Muscle layer of colon (tissue), 2 donors: ENCODE results near the gene REG1A.

Source experiments
- H3K27ac ChIP-seq: one replicate; pipeline ENCODE4 v1.7.0; 2013; ENCODE audit warnings: low read depth, mild to moderate bottlenecking, low read length, moderate library complexity
- H3K27me3 ChIP-seq, 2 donors: one replicate each; pipeline ENCODE4 v1.7.0; 2013; ENCODE audit warnings: low read length in 2 of 2, mild to moderate bottlenecking in 2 of 2; ENCODE audit not compliant: insufficient read depth in 2 of 2, control insufficient read depth in 1 of 2
- H3K36me3 ChIP-seq: one replicate; pipeline ENCODE4 v1.7.0; 2013; ENCODE audit warnings: mild to moderate bottlenecking, low read length; ENCODE audit not compliant: insufficient read depth
- H3K4me1 ChIP-seq: one replicate; pipeline ENCODE4 v1.7.0; 2013; ENCODE audit warnings: mild to moderate bottlenecking, low read length; ENCODE audit not compliant: insufficient read depth
- H3K4me3 ChIP-seq, 2 donors: one replicate each; pipeline ENCODE4 v1.7.0; 2013; ENCODE audit warnings: low read length in 2 of 2, low read depth in 1 of 2, mild to moderate bottlenecking in 1 of 2, moderate library complexity in 1 of 2
- H3K9ac ChIP-seq: one replicate; pipeline ENCODE4 v1.7.0; 2013; ENCODE audit warnings: low read length
- H3K9me3 ChIP-seq: one replicate; pipeline ENCODE4 v1.7.0; 2013; ENCODE audit warnings: mild to moderate bottlenecking, low read length
- donor health status: abdominal sarcoma.
- donor health status: Adenocarcinoma of cecum.

REG1A gene

GRCh38 chr2:79120194-79120713, at the start of gene REG1A:
TSS of gene REG1A (plus strand) at chr2:79120488. CDS start at chr2:79120862, 374 bp downstream.
- Histone ChIP-seq H3K9me3 (no peaks in the 10 kb centered on the region), H3K27ac (no peak within 1 kb of the TSS), H3K36me3 (no peaks in the 10 kb centered on the region), H3K9ac (no peak within 1 kb of the TSS), H3K27me3 (no peaks in the 10 kb centered on the region), H3K4me1 (no peaks in the 10 kb centered on the region), H3K4me3 (no peak within 1 kb of the TSS)

- Histone ChIP-seq H3K27ac (no peak overlapping the region), H3K36me3 (no peaks in the 10 kb centered on the region), H3K27me3 (no peaks in the 10 kb centered on the region), H3K9ac (no peak overlapping the region), H3K4me3 (no peak overlapping the region), H3K9me3 (no peaks in the 10 kb centered on the region), H3K4me1 (no peaks in the 10 kb centered on the region)
Observed at GRCh38 chr2:79071078-79071477, 49.2 kb upstream of the REG1A start.

DNA sequence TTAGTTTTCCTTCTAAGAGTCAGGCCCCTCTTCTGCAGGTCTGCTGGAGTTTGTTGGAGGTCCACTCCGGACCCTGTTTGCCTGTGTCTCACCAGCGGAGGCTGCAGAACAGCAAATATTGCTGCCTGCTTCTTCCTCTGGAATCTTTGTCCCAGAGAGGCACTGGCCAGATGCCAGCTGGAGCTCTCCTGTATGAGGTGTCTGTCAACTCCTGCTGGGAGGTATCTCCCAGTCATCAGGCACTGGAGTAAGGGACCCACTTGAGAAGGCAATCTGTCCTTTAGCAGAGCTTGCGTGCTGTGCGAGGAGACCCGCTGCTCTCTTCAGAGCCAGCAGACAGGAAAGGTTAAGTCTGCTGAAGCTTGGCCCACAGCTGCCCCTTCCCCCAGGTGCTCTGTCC, 37.3 kb upstream of the REG1A start:
- Histone ChIP-seq H3K36me3 (no peaks in the 10 kb centered on the region), H3K4me3 (no peak overlapping the region), H3K4me1 (no peaks in the 10 kb centered on the region), H3K9ac (no peak overlapping the region), H3K27me3 (no peaks in the 10 kb centered on the region), H3K27ac (no peak overlapping the region), H3K9me3 (no peaks in the 10 kb centered on the region)

DNA sequence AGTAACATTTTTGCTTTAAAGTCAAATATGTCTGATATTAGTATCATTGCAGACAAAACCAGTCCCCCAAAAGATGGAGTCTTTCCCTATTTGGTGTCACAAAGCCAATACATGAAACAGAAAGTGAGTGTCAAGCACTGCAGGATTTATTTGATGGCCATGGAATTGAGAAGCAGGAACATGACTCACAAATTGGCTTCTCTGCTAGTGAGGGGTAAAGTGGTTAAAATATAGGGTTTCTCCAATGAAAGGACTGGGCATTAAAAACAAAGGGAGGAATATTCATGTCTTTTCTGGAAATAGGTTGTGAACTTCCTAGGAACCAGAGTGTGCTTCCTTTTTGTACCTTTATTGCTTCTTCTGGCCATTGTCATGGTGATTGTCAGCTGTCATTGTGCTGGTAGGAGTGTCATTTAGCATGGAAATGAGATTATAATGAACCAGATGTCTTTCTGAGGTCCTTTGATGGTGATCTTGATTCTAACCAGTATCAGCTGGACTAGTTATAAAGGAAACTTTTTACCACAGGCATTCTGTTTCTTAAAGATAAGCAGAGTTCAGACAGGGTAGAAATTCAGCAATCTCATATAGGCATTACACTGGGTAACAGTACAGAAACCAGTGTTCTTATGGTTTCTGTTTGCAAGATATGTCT, 36.6 kb upstream of the REG1A start:
- Histone ChIP-seq H3K4me1 (no peaks in the 10 kb centered on the region), H3K9ac (no peak overlapping the region), H3K9me3 (no peaks in the 10 kb centered on the region), H3K27ac (no peak overlapping the region), H3K36me3 (no peaks in the 10 kb centered on the region), H3K4me3 (no peak overlapping the region), H3K27me3 (no peaks in the 10 kb centered on the region)

DNA sequence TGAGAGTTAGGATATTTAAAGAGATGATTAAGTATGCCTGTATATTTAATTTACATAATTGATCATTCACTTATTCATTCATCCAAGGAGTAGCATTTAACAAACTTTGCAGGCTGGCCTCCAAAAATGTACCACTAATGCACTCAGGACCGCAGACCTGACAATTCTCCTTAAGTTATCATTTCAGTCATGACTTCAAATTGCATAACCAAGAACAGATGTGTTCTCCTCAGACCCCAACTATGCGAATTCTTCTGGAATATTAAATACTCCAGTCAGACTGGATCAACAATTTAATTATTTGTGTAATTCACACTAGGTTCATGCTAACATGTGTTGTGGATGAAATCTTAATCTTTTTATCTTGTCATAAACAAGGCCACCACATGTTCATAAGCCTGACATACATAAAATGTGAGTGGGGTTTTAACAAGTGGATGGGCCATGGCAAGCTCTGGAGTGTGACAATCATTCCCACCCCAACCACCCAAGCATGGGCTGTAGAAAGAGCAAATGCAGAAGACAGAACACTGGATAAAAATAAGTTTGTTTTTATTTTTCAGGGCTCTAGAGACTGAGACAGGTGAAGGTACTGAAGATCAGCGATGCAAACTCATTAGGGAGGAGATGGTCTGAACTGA, 35.7 kb upstream of the REG1A start:
- no peak overlapping the region for H3K4me3 ChIP-seq
- H3K27me3 ChIP-seq: no peaks in the 10 kb centered on the region
- no peaks in the 10 kb centered on the region for H3K36me3 ChIP-seq
- H3K9me3 ChIP-seq: no peaks in the 10 kb centered on the region
- no peak overlapping the region for H3K27ac ChIP-seq
- no peak overlapping the region for H3K9ac ChIP-seq
- H3K4me1 ChIP-seq: no peaks in the 10 kb centered on the region

GRCh38 chr2:79085382-79085781, 34.9 kb upstream of the REG1A start:
- Histone ChIP-seq H3K9ac (no peak overlapping the region), H3K4me1 (no peaks in the 10 kb centered on the region), H3K4me3 (no peak overlapping the region), H3K36me3 (no peaks in the 10 kb centered on the region), H3K9me3 (no peaks in the 10 kb centered on the region), H3K27me3 (no peaks in the 10 kb centered on the region), H3K27ac (no peak overlapping the region)

- H3K4me3 ChIP-seq: no peak overlapping the region
- H3K27ac ChIP-seq: no peak overlapping the region
- H3K9me3 ChIP-seq: no peaks in the 10 kb centered on the region
- no peak overlapping the region for H3K9ac ChIP-seq
- no peaks in the 10 kb centered on the region for H3K27me3 ChIP-seq
- H3K36me3 ChIP-seq: no peaks in the 10 kb centered on the region
- H3K4me1 ChIP-seq: no peaks in the 10 kb centered on the region
Observed at GRCh38 chr2:79086255-79086654, 34.0 kb upstream of the REG1A start.

DNA sequence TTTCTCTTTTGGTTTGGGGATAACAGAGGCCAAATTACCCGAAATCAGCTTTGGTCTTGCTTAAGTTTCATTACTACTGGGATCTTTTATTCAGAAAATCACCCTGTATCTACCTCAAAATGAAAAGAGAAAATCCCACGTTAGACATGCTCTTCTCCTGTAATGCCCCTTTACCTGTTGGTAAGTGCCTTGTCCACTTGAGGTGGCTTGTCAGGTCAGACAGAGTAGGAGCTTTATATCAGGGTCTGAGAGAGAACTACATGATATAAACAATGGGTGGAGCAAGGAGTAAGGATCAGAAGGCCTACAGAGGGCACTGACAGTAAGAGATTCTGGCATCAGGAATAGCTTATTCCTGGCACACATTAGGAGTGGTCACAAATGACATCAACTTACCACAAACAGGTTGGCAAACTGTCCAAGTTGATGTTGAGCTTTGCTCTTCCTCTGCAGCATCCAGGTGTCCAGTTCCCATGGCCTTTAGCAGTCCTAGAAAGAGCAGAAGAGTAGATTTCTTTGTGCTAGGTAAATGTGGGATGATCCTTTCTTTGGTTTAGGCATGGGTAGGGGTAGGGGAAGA, 32.4 kb upstream of the REG1A start, which contains the start of gene REG1B:
TSS of gene REG1B (minus strand) at position 209 of the 580 bp plus-strand sequence. CDS start 381 bp downstream, outside the sequence.
- no peak within 1 kb of the TSS for H3K27ac ChIP-seq
- no peak within 1 kb of the TSS for H3K9ac ChIP-seq
- H3K36me3 ChIP-seq: no peaks in the 10 kb centered on the region
- H3K9me3 ChIP-seq: no peaks in the 10 kb centered on the region
- no peaks in the 10 kb centered on the region for H3K27me3 ChIP-seq
- no peak within 1 kb of the TSS for H3K4me3 ChIP-seq
- H3K4me1 ChIP-seq: no peaks in the 10 kb centered on the region

DNA sequence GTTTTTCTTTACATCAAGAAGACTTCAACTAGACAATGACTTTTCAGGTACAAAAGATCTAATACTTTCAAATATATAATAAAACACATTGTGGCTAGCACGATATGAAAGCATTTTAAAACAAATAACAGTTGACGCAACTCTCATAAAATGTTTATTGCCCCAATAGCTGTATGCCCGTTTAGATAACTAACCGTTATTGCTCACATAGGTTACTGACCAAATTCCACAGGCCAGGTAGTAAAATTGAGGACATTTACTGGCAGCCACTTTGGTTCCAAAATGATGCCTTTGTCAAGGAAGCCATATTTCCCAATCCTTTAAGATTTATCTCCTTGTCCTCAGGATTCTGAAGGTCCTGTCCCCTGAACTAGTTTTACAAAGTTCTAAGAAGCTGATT, 29.6 kb upstream of the REG1A start:
- no peak overlapping the region for H3K9ac ChIP-seq
- no peaks in the 10 kb centered on the region for H3K9me3 ChIP-seq
- H3K4me3 ChIP-seq: no peak overlapping the region
- no peaks in the 10 kb centered on the region for H3K4me1 ChIP-seq
- no peaks in the 10 kb centered on the region for H3K36me3 ChIP-seq
- no peak overlapping the region for H3K27ac ChIP-seq
- no peaks in the 10 kb centered on the region for H3K27me3 ChIP-seq

DNA sequence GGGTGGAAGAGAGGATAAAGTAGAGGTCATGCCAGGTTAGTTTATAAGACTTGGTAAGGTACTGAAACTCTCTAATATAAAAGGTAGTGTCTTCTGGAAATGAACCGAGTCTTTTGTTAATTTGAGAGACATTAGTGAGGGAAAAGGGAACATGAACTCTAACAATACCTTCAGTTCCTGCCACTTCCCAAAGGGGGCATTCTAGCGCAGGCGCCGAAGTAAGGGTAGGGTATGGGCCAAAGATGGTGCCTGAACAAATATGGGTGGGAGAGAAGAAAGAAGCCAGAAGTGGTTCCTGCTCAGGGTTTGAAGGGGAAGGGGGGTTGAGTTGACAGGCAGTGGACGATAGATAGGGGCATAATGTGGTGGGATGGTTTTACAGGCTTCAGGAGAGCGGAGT, 22.4 kb upstream of the REG1A start:
- Histone ChIP-seq H3K4me1 (no peaks in the 10 kb centered on the region), H3K9ac (no peak overlapping the region), H3K36me3 (no peaks in the 10 kb centered on the region), H3K9me3 (no peaks in the 10 kb centered on the region), H3K27me3 (no peaks in the 10 kb centered on the region), H3K27ac (no peak overlapping the region), H3K4me3 (no peak overlapping the region)

GRCh38 chr2:79099140-79099686, 21.1 kb upstream of the REG1A start:
- no peak overlapping the region for H3K4me3 ChIP-seq
- H3K27me3 ChIP-seq: no peaks in the 10 kb centered on the region
- H3K4me1 ChIP-seq: no peaks in the 10 kb centered on the region
- no peak overlapping the region for H3K9ac ChIP-seq
- H3K36me3 ChIP-seq: no peaks in the 10 kb centered on the region
- no peaks in the 10 kb centered on the region for H3K9me3 ChIP-seq
- no peak overlapping the region for H3K27ac ChIP-seq
